ENCODE measurements around the gene IGFBP1.
"Not testable (repeated sequence)": the region's sequence is repeated elsewhere in the genome, so short reads cannot be mapped to it uniquely, and the experiment has no call there.

IGFBP1 gene

GRCh38 chr7:45939574-45939973, 51.3 kb downstream of the IGFBP1 start:
- DNase-seq: no peak

DNA sequence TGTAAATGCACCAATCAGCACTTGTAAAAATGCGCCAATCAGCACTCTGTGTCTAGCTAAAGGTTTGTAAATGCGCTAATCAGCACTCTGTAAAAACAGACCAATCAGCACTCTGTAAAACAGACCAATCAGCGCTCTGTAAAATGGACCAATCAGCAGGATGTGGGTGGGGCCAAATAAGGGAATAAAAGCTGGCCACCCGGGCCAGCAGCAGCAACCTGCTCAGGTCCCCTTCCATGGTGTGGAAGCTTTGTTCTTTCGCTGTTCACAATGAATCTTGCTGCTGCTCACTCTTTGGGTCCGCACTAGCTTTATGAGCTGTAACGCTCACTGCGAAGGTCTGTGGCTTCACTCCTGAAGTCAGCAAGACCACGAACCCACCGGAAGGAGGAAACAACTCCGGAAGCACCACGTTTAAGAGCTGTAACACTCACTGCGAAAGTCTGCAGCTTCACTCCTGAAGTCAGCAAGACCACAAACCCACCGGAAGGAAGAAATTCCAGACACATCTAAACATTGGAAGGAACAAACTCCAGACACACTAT, 52.0 kb downstream of the IGFBP1 start:
- DNase-seq: not testable (repeated sequence)

GRCh38 chr7:45940939-45941338, 52.7 kb downstream of the IGFBP1 start:
- DNase-seq: no peak

Measured in kidney glomerular epithelial cell (primary cell).